Mammary epithelial cell (primary cell): ENCODE data around the gene TULP1.

Experiments
- EZH2 ChIP-seq: IDR thresholded peaks from 2 replicates; pipeline ENCODE4 v1.6.1; 2012; ENCODE audit warnings: low read length, inconsistent platforms, borderline replicate concordance
- TF ChIP-seq, protein P1 (sequence below), 2 donors: IDR thresholded peaks in 1 of 2; conservative IDR thresholded peaks in 1 of 2; 2 replicates each; pipeline ENCODE4 v1.5.1; 2011 to 2012; ENCODE audit warnings: inconsistent platforms in 2 of 2, low read length in 2 of 2, mild to moderate bottlenecking in 2 of 2, control low read depth in 1 of 2, low read depth in 1 of 2; ENCODE audit not compliant: insufficient read depth in 1 of 2; ENCODE audit errors: extremely low read depth in 1 of 2

DNA sequence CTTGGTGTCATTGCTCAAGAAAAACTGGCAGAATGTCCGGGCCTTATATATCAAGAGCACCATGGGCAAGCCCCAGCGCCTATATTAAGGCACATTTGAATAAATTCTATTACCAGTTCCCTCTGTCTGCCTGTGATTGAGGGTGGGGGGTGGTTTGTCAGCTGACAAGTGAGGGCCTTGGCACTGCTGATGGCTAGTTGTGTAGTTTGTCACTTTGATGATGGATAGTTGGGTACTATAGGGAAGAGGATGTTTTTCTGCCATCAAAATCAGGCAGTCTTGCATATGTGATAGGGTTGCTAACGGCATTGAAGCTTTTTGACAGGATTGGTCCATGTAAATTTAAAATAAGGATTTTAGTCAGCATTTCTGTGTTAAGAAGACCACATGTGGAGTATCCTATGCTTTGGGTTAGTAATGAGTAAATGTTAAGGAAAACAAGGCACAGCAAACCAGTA is 42.0 kb downstream of the TULP1 start:
- TF ChIP-seq, protein P1, sequence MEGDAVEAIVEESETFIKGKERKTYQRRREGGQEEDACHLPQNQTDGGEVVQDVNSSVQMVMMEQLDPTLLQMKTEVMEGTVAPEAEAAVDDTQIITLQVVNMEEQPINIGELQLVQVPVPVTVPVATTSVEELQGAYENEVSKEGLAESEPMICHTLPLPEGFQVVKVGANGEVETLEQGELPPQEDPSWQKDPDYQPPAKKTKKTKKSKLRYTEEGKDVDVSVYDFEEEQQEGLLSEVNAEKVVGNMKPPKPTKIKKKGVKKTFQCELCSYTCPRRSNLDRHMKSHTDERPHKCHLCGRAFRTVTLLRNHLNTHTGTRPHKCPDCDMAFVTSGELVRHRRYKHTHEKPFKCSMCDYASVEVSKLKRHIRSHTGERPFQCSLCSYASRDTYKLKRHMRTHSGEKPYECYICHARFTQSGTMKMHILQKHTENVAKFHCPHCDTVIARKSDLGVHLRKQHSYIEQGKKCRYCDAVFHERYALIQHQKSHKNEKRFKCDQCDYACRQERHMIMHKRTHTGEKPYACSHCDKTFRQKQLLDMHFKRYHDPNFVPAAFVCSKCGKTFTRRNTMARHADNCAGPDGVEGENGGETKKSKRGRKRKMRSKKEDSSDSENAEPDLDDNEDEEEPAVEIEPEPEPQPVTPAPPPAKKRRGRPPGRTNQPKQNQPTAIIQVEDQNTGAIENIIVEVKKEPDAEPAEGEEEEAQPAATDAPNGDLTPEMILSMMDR (conservative IDR thresholded peaks at IDR 0.05 in 1 of 2, IDR thresholded peaks at IDR 0.05 in 1 of 2; ENCODE audit: extremely low read depth in 1 of 2, insufficient read depth in 1 of 2, low read depth in 1 of 2, low read length in 2 of 2): no peak
- no peak for TF ChIP-seq EZH2
